Mucosa of gallbladder (tissue), 1 donor: Measurements from ENCODE around the gene LGMN. TPM values are rescaled to one million over a fixed set of nuclear protein-coding genes. Genes with fewer than 3 reads are reported as not detected.
"Not testable (repeated sequence)": the region's sequence is repeated elsewhere in the genome, so short reads cannot be mapped to it uniquely, and the experiment has no call there.

Experiments
- DNase-seq: peaks from one replicate; pipeline ENCODE4 v3.0.0-alpha.2; 2020; ENCODE audit warnings: low spot score
- total RNA-seq: library from RNA; stranded (reverse); gene quantifications from one replicate; pipeline ENCODE4 v1.2.1, GENCODE V29; 2021
- donor health status: DM: no; HTN: no; CAD: no.

Gene LGMN
- total RNA-seq, 1 donor from 2014 or later = 158 TPM

- DNase-seq = no peak
These were observed 52.1 kb downstream of the LGMN start for GRCh38 chr14:92696366-92696765.

DNA sequence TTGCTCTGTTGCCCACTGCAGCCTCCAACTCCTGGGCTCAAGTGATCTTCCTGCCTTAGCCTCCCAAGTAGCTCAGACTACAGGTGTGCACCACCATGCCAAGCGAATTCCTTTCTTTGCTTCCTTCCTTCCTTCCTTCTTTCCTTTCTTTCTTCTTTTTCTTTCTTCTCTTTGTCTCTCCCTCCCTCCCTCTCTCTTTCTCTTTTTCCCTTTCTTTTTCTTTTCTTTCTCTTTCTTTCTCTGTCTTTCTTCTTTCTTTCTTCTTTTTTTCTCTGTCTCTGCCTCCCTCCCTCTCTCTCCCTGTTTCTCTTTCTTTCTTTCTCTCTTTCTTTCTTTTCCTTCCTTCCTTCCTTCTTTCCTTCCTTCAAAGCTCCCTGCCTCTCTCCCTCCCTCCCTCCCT, 52.9 kb downstream of the LGMN start:
- no peak for DNase-seq

GRCh38 chr14:92694807-92695206, 53.6 kb downstream of the LGMN start:
- no peak for DNase-seq

- DNase-seq = no peak
These were observed 54.2 kb downstream of the LGMN start for GRCh38 chr14:92693998-92694795.

GRCh38 chr14:92692822-92693226, 55.6 kb downstream of the LGMN start:
- DNase-seq = peak; percentile 77

GRCh38 chr14:92690171-92691011, 58.0 kb downstream of the LGMN start:
- no peak for DNase-seq

DNA sequence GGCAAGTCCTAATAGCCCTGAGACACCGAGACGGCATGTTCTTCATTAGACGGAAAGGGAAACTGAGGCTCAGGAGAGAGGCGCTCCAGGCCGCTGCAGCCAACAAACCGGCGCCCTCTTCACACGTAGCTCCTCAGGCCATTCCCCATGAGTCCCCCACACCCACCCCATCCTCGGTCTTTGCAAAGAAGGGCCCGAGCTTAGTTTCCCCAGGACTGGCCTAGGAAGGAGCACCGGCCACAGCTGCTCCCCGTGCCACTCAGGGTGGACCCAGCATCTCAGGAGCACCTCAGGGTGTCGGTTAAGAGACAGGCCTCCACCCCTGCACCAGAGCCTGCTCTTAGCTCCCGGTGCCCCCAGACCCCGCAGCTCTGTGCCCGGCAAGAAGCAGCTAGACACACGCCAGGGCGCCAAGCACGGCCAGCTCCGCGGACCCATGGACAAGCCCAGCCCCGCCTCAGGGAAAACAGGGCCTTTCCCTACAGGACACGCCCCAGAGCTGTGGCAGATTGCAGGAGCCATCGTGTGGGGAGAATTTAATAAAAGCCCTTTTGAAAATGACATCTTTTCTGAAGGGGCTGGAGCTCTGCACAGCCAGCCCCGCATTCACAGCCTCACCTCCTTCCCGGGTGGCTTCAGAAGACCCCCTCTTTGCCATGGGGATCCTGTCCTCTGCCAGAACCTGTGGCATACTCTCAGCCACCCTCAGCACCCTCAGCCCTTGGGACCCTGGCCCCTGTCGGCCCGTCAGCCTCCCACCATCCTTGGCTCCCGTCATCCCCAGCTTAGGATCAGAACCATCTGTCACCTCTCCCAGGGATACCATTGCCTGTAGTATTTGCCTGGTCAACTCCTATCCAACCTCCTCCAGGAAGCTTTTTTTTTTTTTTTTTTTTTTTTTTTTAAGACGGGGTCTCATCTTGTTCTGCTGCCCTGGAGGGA, 59.7 kb downstream of the LGMN start:
- DNase-seq = no peak

DNA sequence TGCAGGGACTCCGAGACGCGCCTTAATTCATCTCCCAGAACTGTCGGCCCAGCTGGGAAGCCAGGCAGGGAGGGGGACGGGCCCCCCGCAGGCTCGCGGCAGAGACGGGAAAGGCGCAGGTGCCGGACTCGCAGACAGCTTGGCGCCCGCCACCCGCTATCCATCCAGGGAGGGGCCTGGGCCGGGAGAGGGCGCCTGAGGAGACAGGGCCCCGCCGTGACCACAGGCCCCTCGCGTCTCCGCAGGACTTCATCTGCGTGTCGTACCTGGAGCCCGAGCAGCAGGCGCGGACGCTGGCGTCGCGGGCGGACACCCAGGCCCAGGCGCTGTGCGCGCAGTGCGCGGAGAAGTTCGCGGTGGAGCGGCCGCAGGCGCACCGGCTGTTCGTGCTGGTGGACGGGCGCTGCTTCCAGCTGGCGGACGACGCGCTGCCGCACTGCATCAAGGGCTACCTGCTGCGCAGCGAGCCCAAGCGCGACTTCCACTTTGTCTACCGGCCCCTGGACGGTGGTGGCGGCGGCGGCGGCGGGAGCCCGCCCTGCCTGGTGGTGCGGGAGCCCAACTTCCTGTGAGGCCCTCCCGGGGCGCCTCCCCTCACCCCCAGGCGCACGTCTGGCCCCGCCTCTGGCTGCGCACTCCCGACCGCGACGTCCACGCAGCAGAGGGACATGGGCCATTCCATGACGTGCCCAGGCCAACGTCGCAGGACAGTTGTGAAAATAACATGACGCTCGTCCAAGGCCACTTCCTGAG, 60.6 kb downstream of the LGMN start:
- DNase-seq = no peak

DNA sequence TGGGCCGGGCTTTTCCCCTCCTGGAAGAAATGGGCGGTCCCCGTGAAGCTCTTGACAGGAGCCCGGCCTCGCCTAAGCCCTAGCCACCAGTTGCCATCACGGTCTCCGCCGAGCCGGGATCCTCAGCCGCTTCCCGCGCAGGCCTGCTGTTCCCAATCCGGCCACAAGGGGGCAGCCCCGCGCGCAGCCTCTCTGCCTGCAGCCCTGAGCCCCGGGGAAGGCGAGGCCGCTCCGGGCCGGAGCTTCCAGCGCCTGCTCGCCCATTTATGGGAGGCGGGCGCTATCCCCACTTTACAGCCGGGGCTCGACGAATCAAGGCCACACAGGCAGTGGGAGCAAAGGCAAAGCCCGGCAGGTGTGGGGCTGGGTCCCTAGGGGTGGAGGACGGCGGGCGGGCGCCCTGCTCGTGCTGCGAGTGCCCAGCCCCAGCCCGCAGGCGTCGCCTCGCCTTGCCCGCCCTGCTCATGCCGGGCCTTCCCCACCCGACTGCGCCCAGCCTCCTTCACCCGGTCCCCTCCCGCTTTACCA, 61.5 kb downstream of the LGMN start:
- peak; percentile 79 for DNase-seq

DNA sequence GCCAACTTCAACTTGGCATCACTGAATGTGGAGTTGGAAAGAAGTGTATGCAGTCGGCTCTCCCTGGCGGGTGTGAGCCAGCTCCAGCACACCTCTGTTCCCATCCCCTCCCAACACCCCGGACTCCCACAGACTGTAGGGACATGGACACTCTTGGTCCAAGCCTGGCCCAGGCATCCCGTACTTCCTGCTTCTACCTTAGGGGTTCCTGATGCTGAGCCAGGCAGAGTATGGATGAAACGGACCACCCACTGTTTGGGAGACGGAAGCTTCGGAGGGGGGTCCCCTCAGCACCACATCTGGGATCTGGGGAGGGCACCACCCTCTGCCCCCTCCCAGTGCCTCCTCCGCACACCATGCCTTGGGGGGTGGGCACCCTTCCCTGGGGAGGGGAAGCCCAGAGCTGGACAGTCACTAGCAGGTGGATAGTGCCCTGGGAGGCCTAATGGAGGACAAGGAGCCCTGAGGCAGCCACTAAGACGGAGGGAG, 62.0 kb downstream of the LGMN start:
- no peak for DNase-seq

- no peak for DNase-seq
These were observed 62.6 kb downstream of the LGMN start for GRCh38 chr14:92685784-92686355.

DNA sequence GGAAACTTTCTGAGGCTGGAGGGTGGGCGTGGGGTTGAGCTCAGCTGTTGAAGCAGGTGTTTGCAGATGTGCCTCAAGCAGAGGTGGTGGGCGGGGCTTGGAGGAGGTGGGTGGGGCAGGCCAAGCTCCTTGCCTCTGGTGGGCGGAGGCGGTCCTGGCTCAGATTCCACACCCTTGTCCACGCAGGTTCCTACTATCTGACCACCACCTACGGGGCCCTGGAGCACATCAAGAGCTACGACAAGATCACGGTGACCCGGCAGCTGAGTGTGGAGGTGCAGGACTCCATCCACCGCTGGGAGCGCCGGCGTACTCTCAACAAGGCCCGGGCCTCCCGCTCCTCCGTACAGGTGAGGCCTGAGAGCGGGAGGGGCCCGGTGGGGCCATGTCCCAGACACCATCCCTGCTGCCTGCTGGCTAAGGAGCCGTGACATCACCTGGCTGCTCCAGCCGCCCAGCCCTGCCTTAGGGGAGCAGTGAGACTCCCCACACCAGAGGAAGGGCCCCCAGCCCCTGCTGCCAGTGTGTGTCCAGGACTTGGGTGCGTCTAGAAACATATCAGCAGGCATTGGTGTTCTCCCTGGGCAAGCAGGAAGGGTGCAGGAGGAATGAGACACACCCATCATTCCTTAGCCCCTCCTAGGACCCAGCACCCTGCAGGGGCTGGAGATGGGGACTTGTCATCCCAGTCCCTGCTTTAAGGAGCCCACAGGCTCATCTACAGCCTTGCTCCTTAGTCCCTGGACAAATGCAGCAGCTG, 63.4 kb downstream of the LGMN start:
- no peak for DNase-seq

DNA sequence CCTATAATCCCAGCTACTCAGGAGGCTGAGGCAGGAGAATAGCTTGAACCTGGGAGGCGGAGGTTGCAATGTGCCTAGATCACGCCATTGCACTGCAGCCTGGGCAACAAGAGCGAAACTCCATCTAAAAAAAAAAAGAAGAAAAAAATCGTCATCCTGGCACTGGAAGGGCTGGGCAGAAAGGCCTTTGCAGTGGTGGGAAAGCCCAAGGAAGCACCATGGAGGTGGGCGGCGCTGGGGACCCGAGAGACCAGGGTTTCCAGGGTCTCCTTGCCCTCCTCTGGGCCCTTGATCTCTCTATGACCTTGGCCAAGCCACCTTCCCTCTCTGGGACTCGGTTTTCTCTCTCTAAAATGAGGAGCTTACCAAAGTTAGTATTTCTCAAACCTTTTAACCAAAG, 65.4 kb downstream of the LGMN start:
- no peak for DNase-seq

GRCh38 chr14:92680781-92681650, 67.4 kb downstream of the LGMN start:
- DNase-seq = peak; percentile 83

DNA sequence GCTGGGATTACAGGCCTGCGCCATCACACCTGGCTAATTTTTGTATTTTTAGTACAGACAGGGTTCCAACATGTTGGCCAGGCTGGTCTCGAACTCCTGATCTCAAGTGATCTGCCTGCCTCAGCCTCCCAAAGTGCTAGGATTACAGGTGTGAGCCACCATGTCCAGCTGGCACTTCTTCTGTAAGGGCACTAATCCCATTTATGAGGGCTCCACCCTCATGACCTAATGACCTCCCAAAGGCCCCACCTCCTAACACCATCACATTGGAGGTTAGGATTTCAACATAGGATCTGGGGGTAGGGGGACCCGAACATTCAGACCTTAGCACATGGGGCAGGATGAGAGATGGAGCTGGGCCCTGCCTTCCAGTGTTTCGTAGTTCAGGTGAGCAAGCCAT, 68.1 kb downstream of the LGMN start:
- not testable (repeated sequence) for DNase-seq

DNA sequence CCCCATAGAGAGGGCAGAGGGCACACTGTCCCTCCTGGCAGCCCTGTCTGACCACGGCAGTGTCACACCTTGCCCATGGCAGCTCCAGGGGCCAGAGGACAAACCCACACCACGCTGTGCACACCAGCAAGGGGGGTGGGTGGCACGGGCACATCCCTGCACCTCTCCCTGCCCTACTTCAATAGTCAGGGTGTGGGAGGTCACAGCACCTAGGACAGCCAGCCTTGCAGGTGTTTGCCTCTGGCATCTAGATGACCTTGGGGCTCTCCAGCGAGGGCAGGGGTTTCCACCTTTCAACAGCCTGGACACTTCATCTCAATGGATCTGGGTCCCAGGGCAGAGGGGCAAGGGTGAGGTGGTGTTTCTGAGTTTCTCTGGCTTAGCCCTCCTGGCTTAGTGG, 69.2 kb downstream of the LGMN start:
- DNase-seq = no peak

DNA sequence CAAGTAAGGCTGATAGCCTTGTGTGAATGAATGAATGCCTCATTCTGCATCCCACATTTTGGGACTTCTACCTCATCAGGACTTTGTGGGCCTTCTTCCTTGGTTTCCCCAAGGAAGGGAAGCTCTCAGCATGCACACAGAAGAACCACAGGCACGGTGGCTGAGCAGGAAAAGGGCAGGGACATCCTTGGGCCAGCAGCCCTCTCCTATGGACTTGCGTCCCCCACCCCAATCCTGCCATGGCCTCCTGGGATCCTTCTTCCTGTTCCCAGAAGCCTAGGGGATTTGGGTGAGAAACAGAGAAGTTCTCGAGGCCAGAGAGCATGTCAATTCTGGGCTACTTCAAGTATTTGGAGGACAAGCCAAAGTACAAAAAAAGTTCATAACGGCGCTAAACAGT, 69.7 kb downstream of the LGMN start:
- no peak for DNase-seq

GRCh38 chr14:92677955-92678354, 70.5 kb downstream of the LGMN start:
- no peak for DNase-seq
